ENCODE measurements around the gene H6PD.

DNA sequence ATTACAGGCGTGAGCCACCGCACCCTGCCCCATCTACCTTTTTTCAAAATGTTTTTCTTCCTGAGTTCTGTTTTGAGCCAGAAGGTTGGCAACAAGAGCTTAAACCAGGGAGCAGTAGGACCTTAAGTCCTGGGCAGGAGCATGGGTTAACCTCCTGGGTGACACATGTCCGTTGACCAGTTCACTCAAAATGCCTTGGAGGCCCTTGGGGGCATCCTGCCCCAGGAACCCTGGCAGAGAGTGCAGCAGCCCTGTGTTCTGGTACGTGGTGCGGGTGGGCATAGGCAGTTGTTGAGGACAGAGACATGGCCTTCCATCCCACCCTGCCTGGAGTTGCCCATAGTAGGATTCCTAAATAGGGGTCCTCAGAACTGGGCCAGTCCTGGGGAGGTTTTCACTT is 11.6 kb downstream of the H6PD start:
- TF ChIP-seq CTCF (IDR thresholded peaks at IDR 0.05) (no peak), POLR2A (IDR thresholded peaks at IDR 0.05) (no peak), POLR2AphosphoS5 (IDR thresholded peaks at IDR 0.05) (no peak), EP300 (IDR thresholded peaks at IDR 0.05) (no peak)

Data from gastroesophageal sphincter (tissue), 3 donors.